Suprapubic skin (tissue), 3 donors: ENCODE measurements around the gene PPP4R2.

Experiments used
- CTCF ChIP-seq, 2 donors: fragments of 200-600 bp in 1 of 2; fragments of 450-650 bp in 1 of 2; sonication (generic) in 1 of 2; IDR thresholded peaks; one replicate each; pipeline ENCODE4 v1.5.1; 2016 to 2019; ENCODE audit warnings: antibody characterized with exemption in 2 of 2, mild to moderate bottlenecking in 1 of 2, moderate library complexity in 1 of 2
- POLR2A ChIP-seq, 2 donors: fragments of 450-650 bp; IDR thresholded peaks; one replicate each; pipeline ENCODE4 v1.6.1; 2017; ENCODE audit warnings: antibody characterized with exemption in 2 of 2, mild to moderate bottlenecking in 2 of 2, moderate library complexity in 2 of 2

GRCh38 chr3:72996121-72996472, 514 bp upstream of the PPP4R2 start:
- TF ChIP-seq CTCF (IDR thresholded peaks at IDR 0.05): no peak
- no peak for TF ChIP-seq POLR2A (IDR thresholded peaks at IDR 0.05)
